Measurements from ENCODE around the gene TMEM72.
A peak's percentile ranks its signal among the peaks of the same experiment; 100 is the strongest.

The TMEM72 gene

GRCh38 chr10:44954042-44954441 is 42.9 kb downstream of the TMEM72 start:
- no peak for FAIRE-seq
- no peak for DNase-seq (ENCODE audit: low spot score)

DNA sequence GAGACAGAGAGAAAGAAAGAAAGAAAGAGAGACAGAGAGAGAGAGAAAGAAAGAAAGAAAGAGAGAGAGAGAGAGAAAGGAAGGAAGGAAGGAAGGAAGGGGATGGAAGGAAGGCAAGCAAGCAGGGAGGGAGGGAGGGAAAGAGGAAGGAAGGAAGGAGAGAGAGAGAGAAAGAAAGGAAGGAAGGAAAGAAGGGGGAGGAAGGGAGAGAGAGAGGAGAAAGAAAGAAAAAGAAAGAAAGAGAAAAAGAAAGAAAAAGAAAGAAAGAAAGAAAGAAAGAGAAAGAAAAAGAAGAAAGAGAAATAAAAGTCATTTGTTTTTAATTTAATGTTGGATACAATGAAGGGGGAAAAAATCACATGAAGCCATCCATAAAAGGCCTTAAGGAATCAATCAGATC is 43.8 kb downstream of the TMEM72 start:
- FAIRE-seq (no peak), DNase-seq (ENCODE audit: low spot score) (no peak)

GRCh38 chr10:44955413-44956070 is 44.4 kb downstream of the TMEM72 start:
- FAIRE-seq (no peak), DNase-seq (ENCODE audit: low spot score) (no peak)

- no peak for FAIRE-seq
- DNase-seq (ENCODE audit: low spot score) = no peak
Measured at GRCh38 chr10:44956226-44956625, 45.1 kb downstream of the TMEM72 start.

GRCh38 chr10:44956717-44957706 is 45.9 kb downstream of the TMEM72 start:
- no peak for DNase-seq (ENCODE audit: low spot score)
- FAIRE-seq = no peak

- no peak for FAIRE-seq
Measured at GRCh38 chr10:44958196-44958897, 47.2 kb downstream of the TMEM72 start.

DNA sequence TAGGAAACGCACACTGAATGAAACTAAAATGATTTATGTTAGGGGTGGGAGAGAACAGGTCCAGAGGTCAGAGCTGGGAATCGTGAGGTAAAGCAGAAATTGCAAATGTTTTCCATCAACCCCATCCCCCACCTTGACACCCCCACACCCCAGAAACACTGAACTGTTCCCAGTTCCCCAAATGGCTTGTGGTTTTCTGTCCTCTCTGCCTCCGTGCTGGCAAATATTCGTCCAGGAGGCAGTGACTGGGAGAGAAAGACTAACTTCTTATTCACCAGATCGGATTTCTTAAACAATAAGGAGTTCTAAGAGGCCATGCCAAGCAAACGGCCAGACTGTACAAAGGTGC is 47.7 kb downstream of the TMEM72 start:
- FAIRE-seq (no peak), DNase-seq (ENCODE audit: low spot score) (no peak)

More at GRCh38 chr10:44958196-44958897, 47.2 kb downstream of the TMEM72 start:
- DNase-seq (ENCODE audit: low spot score) = no peak

- peak; percentile 79 for FAIRE-seq
- peak; percentile 99 for DNase-seq (ENCODE audit: low spot score)
Measured at GRCh38 chr10:44959247-44960087, 48.3 kb downstream of the TMEM72 start, which contains the start of gene RASSF4. TSS of gene RASSF4 (plus strand) at chr10:44959802. CDS start at chr10:44970203, 10,401 bp downstream.

DNA sequence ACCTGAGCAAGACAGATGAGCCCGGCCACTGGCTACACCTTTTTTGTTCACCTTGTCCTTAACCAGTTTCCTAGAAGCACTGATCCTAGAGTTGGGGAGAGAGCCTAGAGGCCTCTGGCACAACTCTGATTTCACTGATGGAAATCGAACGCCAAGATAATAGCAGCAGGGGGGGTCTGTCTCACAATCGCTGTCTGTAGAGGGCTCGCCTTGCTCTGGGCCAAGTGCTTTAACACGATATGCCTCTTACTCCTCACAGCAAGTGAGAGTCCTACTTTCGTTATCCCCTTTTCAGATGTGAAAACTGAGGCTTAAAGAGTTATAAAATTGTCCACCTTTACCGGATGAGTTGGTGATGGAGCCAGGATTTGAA is 48.9 kb downstream of the TMEM72 start:
- FAIRE-seq = no peak
- no peak for DNase-seq (ENCODE audit: low spot score)

DNA sequence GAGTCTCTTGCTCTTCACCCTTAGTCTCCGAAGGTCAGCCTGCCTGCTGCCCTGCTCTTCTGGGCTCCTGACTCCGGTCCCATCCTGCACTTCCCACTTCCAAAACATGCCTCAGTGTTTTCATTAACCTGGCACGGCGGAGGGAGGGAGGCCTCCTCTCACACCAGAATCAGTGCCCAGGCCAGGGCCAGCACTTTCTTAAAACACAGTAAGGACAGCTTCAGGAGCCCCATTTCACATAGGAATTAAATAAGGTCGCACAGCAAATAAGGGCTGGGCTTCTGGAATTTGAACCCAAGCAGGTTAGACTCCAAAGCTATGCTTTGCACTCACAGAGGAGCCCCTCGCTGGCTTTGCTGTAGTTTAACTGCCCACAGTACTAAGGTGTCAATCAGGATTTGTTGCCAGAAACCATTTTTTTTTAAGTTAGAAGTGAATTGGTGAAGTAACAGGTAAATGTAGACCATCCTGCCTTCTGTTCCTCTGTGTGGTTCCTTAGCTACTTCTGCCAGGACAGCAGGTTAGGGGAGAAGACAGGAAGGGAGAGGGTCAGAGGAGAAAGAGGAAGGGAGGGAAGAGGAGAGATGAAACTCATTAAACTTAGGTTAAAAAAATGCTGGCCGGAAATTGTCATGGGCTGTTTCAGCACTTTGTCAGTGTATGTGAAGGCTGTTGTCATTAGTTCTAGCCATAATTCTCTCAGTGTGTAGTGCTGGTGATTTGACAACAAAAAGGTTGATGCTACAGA is 49.5 kb downstream of the TMEM72 start:
- DNase-seq (ENCODE audit: low spot score) (no peak), FAIRE-seq (no peak)

GRCh38 chr10:44961230-44961571 is 50.1 kb downstream of the TMEM72 start:
- no peak for FAIRE-seq

DNA sequence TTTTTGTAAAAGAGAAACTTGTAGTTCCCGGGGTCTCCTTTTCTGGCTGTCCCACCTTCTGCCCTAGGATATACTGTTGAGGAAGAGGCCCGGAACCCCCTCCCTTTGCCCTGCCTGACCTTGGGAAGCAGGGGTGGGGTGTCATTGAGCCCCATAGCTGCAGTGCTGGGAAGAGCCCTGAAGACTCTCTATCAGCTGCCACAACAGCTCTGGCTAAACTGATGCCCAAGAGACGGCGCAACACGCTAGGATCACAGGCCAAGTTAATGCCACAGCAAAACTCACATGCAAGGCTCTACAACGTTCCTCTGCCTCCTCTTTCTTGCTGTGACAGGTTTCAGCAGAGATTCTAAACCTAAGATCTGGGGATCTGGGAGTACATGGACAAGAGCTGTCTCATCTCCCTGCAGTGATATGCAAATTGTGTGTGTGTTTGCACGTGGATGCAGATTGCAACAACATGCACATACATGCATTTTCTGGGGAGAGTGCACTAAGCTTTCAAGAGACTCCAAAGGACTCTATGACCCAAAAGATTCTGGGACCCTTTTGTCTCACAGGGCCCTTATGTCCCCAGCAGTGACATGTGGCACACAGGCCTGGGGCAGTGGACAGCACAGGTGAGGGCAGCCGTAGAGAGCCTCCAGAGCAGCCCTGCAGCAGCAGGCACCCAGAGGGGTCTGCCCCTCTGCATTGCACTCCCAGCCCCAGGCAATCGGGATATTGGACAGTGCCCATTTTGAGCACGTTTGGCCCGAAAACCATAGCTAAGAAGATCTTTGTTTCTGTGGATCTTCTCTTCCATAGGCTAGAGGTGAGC is 51.0 kb downstream of the TMEM72 start:
- no peak for DNase-seq (ENCODE audit: low spot score)
- no peak for FAIRE-seq

More at GRCh38 chr10:44961230-44961571, 50.1 kb downstream of the TMEM72 start:
- DNase-seq (ENCODE audit: low spot score) = no peak

DNA sequence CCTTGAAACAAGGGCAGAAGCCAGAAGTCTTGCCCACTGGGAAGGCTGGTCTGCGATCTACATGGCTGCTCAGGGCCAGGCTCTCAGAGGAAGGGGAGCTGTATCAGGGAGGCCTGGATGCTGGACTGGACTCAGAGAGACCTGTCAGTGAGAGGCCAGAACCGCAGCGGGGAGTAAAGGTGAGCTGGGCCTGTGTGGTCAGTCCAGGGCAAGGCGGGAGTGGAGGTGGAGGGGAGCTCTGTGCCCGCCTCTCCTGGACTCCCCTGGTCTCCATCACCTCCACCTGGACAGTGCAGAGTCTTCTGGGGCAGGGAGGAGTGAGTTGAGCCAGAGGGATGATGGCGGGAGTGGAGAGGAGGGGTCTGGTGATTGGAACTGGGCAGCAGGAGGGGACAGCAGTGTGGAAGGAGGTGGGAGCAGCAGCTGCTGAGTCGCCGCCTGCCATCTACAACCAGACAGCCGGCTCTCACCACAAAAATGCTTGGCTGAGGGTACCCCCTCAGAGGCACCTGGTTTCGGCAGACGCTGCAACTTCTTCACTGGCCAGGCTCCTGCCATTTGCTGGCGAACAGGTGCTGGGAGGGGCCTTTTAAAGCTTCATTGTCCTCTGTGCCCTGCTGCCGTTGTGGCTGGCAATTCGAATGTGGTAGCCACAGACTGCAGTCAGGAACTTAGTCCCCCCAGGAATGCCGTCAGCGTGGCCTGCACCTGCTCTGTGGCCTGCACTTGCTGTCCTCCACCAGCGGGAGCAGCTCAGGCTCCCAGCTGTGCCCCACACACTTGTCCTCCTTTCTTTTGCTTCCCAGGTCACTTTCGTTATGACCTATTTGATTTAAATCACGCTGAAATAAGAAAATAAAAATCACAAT is 52.0 kb downstream of the TMEM72 start:
- FAIRE-seq = no peak
- DNase-seq (ENCODE audit: low spot score) = peak; percentile 50

- DNase-seq (ENCODE audit: low spot score) = no peak
- FAIRE-seq = no peak
Measured at GRCh38 chr10:44963772-44964633, 52.9 kb downstream of the TMEM72 start.

GRCh38 chr10:44965104-44965503 is 54.0 kb downstream of the TMEM72 start:
- FAIRE-seq = no peak
- DNase-seq (ENCODE audit: low spot score) = no peak

DNA sequence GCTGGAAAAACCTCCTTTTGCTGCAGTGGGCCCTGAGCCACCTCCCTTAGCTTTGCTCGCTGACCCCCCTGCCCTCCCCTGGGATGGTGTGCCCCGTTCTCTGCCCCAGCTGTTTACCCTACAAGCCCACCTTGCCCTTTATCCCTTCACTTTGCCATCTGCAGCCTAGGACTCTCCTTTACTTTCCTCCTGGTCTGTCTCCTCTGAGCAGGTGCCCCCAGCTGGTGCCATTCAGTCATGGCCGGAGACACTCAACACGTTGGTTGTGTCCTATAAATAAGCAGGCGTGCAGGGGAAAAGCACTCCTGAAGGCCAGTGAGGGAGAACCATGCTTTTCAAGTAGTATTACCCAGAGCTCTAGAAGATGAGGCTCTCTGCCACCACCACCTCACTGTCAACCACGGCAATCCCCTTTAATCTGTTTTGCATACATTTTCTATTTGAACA is 54.5 kb downstream of the TMEM72 start:
- FAIRE-seq (no peak), DNase-seq (ENCODE audit: low spot score) (no peak)

- no peak for FAIRE-seq
- DNase-seq (ENCODE audit: low spot score) = no peak
Measured at GRCh38 chr10:44966129-44966815, 55.1 kb downstream of the TMEM72 start.

Measured in urothelium cell line (cell line).